GM12874 (cell line): ENCODE data around the gene EFNA2.

Source experiments
- TF ChIP-seq, protein P1 (sequence below): IDR thresholded peaks from 2 replicates; pipeline ENCODE4 v1.5.1; 2011; ENCODE audit warnings: low read depth, mild to moderate bottlenecking, control low read depth, low read length, moderate library complexity; ENCODE audit not compliant: insufficient read depth

The EFNA2 gene

GRCh38 chr19:1293782-1294604 is 8.3 kb downstream of the EFNA2 start:
- TF ChIP-seq, protein P1, sequence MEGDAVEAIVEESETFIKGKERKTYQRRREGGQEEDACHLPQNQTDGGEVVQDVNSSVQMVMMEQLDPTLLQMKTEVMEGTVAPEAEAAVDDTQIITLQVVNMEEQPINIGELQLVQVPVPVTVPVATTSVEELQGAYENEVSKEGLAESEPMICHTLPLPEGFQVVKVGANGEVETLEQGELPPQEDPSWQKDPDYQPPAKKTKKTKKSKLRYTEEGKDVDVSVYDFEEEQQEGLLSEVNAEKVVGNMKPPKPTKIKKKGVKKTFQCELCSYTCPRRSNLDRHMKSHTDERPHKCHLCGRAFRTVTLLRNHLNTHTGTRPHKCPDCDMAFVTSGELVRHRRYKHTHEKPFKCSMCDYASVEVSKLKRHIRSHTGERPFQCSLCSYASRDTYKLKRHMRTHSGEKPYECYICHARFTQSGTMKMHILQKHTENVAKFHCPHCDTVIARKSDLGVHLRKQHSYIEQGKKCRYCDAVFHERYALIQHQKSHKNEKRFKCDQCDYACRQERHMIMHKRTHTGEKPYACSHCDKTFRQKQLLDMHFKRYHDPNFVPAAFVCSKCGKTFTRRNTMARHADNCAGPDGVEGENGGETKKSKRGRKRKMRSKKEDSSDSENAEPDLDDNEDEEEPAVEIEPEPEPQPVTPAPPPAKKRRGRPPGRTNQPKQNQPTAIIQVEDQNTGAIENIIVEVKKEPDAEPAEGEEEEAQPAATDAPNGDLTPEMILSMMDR: no peak

GRCh38 chr19:1294688-1295087 is 9.0 kb downstream of the EFNA2 start:
- TF ChIP-seq, protein P1: no peak

- TF ChIP-seq, protein P1: no peak
Measured at GRCh38 chr19:1295169-1296012, 9.7 kb downstream of the EFNA2 start.

DNA sequence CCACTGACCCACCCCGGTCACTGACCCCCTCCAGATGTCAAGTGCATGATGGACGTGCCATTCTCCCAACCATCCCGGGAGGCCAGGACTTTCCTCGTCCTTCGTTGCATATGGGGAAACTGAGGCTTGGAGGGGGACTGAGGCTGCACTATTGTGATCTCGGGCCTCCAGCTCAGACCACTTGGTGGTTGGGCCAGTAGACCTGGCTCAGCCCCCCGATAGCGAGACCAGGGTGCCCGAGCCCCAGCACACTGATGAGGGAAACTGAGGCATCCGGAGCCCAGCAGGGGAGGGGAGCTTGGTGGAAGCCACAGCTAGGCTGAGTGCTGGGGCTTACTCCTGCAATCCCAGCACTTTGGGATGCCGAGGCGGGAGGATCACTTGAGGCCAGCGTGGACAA is 10.4 kb downstream of the EFNA2 start:
- TF ChIP-seq, protein P1: no peak

GRCh38 chr19:1296575-1297271 is 11.1 kb downstream of the EFNA2 start:
- TF ChIP-seq, protein P1: no peak

GRCh38 chr19:1298235-1298634 is 12.6 kb downstream of the EFNA2 start:
- TF ChIP-seq, protein P1: no peak

DNA sequence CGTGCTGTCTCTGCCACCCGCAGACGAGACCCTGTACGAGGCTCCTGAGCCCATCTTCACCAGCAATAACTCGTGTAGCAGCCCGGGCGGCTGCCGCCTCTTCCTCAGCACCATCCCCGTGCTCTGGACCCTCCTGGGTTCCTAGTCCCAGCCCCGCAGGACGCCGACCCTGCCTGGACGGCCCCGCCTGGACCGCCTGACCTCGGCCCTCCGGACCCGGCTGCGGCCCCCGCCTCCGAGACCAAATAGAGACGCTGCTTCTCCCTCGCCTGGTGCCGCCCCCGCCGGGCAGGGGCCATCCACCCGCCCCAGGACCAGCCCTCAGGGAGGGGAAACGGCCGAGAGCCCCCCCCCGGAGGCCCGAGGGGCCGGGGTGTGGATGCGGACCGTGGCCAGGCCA is 14.1 kb downstream of the EFNA2 start:
- TF ChIP-seq, protein P1: no peak
